Muscle layer of duodenum (tissue), 2 donors: ENCODE results near the gene DYRK1A.

Experiments used
- H3K27ac ChIP-seq: one replicate; pipeline ENCODE4 v1.7.0; 2013; ENCODE audit warnings: mild to moderate bottlenecking, low read length
- H3K27me3 ChIP-seq: one replicate; pipeline ENCODE4 v1.7.0; 2013; ENCODE audit warnings: low read depth, mild to moderate bottlenecking, control low read depth, low read length
- H3K36me3 ChIP-seq, 2 donors: one replicate each; pipeline ENCODE4 v1.7.0; 2013; ENCODE audit warnings: low read length in 2 of 2, control low read depth in 1 of 2, mild to moderate bottlenecking in 1 of 2; ENCODE audit not compliant: insufficient read depth in 2 of 2, control insufficient read depth in 1 of 2
- H3K4me1 ChIP-seq, 2 donors: one replicate each; pipeline ENCODE4 v1.7.0; 2013; ENCODE audit warnings: low read length in 2 of 2, mild to moderate bottlenecking in 2 of 2, control low read depth in 1 of 2, moderate library complexity in 1 of 2; ENCODE audit not compliant: insufficient read depth in 2 of 2, control insufficient read depth in 1 of 2
- H3K4me3 ChIP-seq, 2 donors: one replicate each; pipeline ENCODE4 v1.7.0; 2013; ENCODE audit warnings: low read length in 2 of 2, low read depth in 1 of 2, mild to moderate bottlenecking in 1 of 2
- H3K9me3 ChIP-seq, 2 donors: one replicate each; pipeline ENCODE4 v1.7.0; 2013; ENCODE audit warnings: low read length in 2 of 2, control low read depth in 1 of 2, mild to moderate bottlenecking in 1 of 2; ENCODE audit not compliant: control insufficient read depth in 1 of 2
- donor health status: healthy.

The DYRK1A gene

GRCh38 chr21:37341254-37341960 is 25.2 kb upstream of the DYRK1A start:
- Histone ChIP-seq H3K4me3 (no peak overlapping the region), H3K9me3 (no peaks in the 10 kb centered on the region), H3K27me3 (no peaks in the 10 kb centered on the region), H3K36me3 (no peaks in the 10 kb centered on the region), H3K27ac (no peak overlapping the region), H3K4me1 (peaks cover 0 to 6% of the 10 kb centered on the region in 2 donors)

GRCh38 chr21:37342046-37342632 is 24.4 kb upstream of the DYRK1A start:
- H3K4me3 ChIP-seq = no peak overlapping the region
- H3K27ac ChIP-seq = no peak overlapping the region
- H3K4me1 ChIP-seq = peaks cover 0 to 6% of the 10 kb centered on the region in 2 donors

GRCh38 chr21:37346841-37347430 is 19.6 kb upstream of the DYRK1A start:
- Histone ChIP-seq H3K4me1 (no peaks in the 10 kb centered on the region), H3K9me3 (peaks cover 12 to 15% of the 10 kb centered on the region in 2 donors), H3K36me3 (no peaks in the 10 kb centered on the region), H3K27ac (no peak overlapping the region), H3K4me3 (no peak overlapping the region), H3K27me3 (no peaks in the 10 kb centered on the region)

More at GRCh38 chr21:37342046-37342632, 24.4 kb upstream of the DYRK1A start:
- Histone ChIP-seq H3K36me3 (no peaks in the 10 kb centered on the region), H3K27me3 (no peaks in the 10 kb centered on the region), H3K9me3 (no peaks in the 10 kb centered on the region)

DNA sequence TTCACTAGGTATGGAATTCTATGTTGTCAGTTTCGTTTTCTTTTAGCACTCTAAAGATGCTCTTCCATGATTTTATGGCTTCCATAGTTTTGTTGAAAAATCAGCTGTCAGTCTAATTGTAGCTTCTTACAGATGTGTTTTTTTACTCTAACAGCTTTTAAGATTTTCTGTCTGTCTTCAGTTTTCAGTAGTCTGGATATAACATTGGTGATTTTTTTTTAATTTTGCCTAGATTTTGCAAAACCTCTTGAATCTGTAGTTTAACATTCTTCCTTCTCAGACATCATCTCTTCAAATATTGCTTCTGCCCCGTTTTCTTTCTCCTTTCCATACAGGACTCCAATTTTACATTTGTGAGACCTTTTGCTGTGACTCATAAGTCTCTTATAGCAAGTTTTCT is 17.9 kb upstream of the DYRK1A start:
- Histone ChIP-seq H3K27me3 (no peaks in the 10 kb centered on the region), H3K36me3 (no peaks in the 10 kb centered on the region), H3K4me3 (no peak overlapping the region), H3K27ac (no peak overlapping the region), H3K4me1 (no peaks in the 10 kb centered on the region), H3K9me3 (peaks cover 12 to 15% of the 10 kb centered on the region in 2 donors)

GRCh38 chr21:37350472-37350871 is 16.1 kb upstream of the DYRK1A start:
- Histone ChIP-seq H3K27me3 (no peaks in the 10 kb centered on the region), H3K4me3 (no peak overlapping the region), H3K36me3 (no peaks in the 10 kb centered on the region), H3K9me3 (peaks cover 12 to 15% of the 10 kb centered on the region in 2 donors), H3K4me1 (no peaks in the 10 kb centered on the region), H3K27ac (no peak overlapping the region)

DNA sequence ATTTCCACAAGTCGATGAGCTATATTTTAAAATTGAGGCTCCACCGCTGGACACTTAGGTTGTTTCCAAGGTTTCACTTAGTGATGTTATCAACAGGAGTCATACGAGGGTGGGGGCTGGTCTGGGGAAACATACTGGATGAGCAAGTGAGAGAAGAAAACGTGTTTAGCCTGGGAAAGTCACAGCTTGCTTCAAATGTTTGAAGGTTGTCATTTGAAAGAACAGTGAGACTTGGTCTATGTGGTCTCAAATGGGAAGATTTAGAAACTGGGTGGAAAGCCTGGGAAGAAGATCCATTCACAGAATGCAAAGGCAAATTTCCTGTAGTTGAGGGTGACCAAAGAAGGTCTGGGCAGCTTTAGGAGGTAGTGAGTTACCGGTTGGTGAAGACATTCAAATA is 9.9 kb upstream of the DYRK1A start:
- H3K27me3 ChIP-seq = no peaks in the 10 kb centered on the region
- H3K36me3 ChIP-seq = no peaks in the 10 kb centered on the region
- no peaks in the 10 kb centered on the region for H3K9me3 ChIP-seq
- H3K4me1 ChIP-seq = no peaks in the 10 kb centered on the region
- H3K4me3 ChIP-seq = no peak overlapping the region
- H3K27ac ChIP-seq = no peak overlapping the region

- Histone ChIP-seq H3K27ac (no peak overlapping the region), H3K27me3 (no peaks in the 10 kb centered on the region), H3K4me1 (no peaks in the 10 kb centered on the region), H3K36me3 (no peaks in the 10 kb centered on the region), H3K4me3 (no peak overlapping the region), H3K9me3 (no peaks in the 10 kb centered on the region)
Observed at GRCh38 chr21:37357691-37358090, 8.9 kb upstream of the DYRK1A start.

DNA sequence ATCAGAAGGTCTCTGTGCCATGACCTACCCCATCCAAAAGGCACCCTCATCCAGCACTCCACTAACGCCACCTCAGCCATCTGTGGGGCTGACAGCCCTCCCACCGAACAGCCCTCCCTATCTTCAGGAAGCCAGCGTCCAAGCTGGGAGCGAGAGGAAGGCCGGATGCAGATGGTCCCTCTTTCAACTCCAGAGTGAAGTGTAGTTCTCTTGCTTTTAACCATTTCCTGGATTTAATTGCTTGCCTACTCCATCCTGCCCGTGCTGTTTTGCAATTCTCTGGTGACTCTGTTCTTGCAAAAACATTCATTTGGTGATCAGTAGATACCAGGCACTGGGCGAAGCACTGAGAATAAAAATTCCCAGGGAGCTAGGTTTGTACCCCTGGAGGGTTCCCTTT is 8.2 kb upstream of the DYRK1A start:
- Histone ChIP-seq H3K27me3 (no peaks in the 10 kb centered on the region), H3K27ac (no peak overlapping the region), H3K36me3 (no peaks in the 10 kb centered on the region), H3K4me1 (no peaks in the 10 kb centered on the region), H3K9me3 (no peaks in the 10 kb centered on the region), H3K4me3 (no peak overlapping the region)

GRCh38 chr21:37363936-37364335 is 2.6 kb upstream of the DYRK1A start:
- peaks cover 0 to 5% of the 10 kb centered on the region in 2 donors for H3K4me1 ChIP-seq
- no peaks in the 10 kb centered on the region for H3K9me3 ChIP-seq
- H3K36me3 ChIP-seq = peaks cover 0 to 11% of the 10 kb centered on the region in 2 donors
- H3K27ac ChIP-seq = no peak overlapping the region
- H3K27me3 ChIP-seq = no peaks in the 10 kb centered on the region
- no peak overlapping the region for H3K4me3 ChIP-seq

- Histone ChIP-seq H3K27ac (peak overlapping the region; percentile 100), H3K27me3 (no peaks in the 10 kb centered on the region), H3K4me1 (peaks cover 5 to 10% of the 10 kb centered on the region in 2 donors), H3K9me3 (no peaks in the 10 kb centered on the region), H3K36me3 (peaks cover 0 to 11% of the 10 kb centered on the region in 2 donors), H3K4me3 (peak overlapping the region in 1 of 2 donors; percentile 96)
Observed at GRCh38 chr21:37364722-37365121, 1.9 kb upstream of the DYRK1A start.

- peaks cover 0 to 11% of the 10 kb centered on the region in 2 donors for H3K36me3 ChIP-seq
- H3K4me3 ChIP-seq = peak overlapping the region; percentile 79 to 96
- peaks cover 14 to 18% of the 10 kb centered on the region in 2 donors for H3K4me1 ChIP-seq
- H3K27ac ChIP-seq = peak overlapping the region; percentile 100
- H3K9me3 ChIP-seq = no peaks in the 10 kb centered on the region
- no peaks in the 10 kb centered on the region for H3K27me3 ChIP-seq
Observed at GRCh38 chr21:37365517-37366481, 774 bp upstream of the DYRK1A start.
